Epithelial cell of umbilical artery (primary cell): ENCODE data around the gene PPM1H. TPM values are rescaled to one million over a fixed set of nuclear protein-coding genes. Genes with fewer than 3 reads are reported as not detected.

Experiments used
- total RNA-seq: library from RNA; depleted of rRNA; stranded (reverse); fragments of >200 nt; gene quantifications from 2 replicates; pipeline ENCODE4 v1.2.3, GENCODE V29; 2014

The PPM1H gene
- 1.3 and 4.3 TPM in 2 replicates for total RNA-seq

GRCh38 chr12:62934799-62935674 lies at the start of gene PPM1H:
TSS of gene PPM1H (minus strand) at chr12:62935150. CDS start at chr12:62934736, 414 bp downstream.

Other genes starting within 250 kb of the PPM1H start
- gene AVPR1A, start 216.1 kb upstream of the PPM1H start, total RNA-seq: not detected in 2 replicates